NCI-H82 treated with DMSO at 0.1 percent for 48 hours (cell line): Measurements from ENCODE around the gene SLC17A7.
"Not testable (repeated sequence)": the region's sequence is repeated elsewhere in the genome, so short reads cannot be mapped to it uniquely, and the experiment has no call there.

ENCODE experiments used
- DNase-seq: peaks from one replicate; lab custom pipeline; 2025; ENCODE audit not compliant: unreplicated experiment; lab: John Stamatoyannopoulos, UW

SLC17A7 gene

DNA sequence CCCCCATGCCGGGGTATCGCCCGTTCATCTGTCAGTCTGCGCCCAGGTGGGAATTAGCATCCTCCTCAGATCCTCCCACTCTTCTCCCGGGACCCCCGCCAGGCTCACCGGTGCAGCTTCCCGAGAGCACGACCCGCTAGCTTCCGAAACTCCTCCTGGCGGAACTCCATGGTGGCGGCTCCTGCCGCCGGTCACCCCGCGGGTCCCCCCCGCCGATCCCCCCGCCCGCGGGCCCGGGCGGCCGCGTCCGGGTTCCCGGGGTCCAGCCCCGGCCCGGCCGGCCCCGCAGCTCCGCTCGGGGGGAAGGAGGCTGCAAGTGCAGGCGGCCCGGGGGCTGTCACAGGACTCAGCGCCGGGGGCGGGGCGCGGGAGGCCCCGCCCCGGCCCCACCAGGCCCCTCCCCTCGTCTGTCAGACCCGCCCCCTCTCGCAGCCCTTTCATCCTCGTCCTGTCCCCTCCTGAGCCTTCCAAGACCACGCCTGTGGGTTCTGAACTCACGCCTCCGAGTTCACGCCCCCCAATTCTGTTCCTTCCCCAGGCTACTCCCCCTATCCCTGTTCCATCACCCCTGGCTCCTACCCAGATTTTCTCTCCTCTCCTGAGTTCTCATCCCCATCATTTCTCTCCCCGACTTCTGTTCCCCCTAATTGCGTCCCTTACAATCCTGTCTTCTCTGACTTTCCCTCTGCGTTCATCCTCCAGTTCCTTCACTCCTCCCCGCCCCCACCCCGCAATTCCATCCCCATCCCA is at the start of gene SLC17A7:
Gene SLC17A7, minus strand, starts transcription at position 318 of the 750 bp plus-strand sequence. Its CDS starts 148 bp downstream, at position 170.
- peak; percentile 78 for DNase-seq

DNA sequence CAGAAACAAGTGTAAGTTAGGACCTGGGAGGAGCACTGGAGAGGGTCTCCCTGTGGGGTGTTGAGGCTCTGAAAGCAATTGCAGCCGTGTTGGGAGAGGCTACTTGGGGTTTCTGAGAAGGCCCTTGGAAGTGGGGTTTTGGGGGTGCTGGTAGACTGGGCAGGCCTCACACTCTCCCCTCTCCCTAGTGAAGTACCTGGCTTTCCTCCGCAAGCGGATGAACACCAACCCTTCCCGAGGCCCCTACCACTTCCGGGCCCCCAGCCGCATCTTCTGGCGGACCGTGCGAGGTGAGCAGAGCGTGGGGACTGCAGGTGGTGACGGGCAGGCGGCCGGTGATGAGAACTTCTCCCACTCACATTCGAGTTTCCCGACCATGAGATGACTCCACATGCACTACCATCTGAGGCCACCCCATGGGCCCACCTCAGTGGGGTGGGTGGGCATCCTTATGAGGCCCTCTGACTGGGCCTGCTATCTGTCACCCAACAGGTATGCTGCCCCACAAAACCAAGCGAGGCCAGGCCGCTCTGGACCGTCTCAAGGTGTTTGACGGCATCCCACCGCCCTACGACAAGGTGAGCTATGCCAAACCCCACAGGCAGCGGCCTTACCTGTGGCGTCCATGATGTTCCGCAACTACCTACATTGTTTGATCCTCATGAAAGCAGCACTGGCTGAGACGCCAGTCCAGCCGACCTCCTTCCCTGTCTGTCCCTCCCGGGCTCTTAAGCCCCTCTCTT is 49.1 kb upstream of the SLC17A7 start:
- no peak for DNase-seq

DNA sequence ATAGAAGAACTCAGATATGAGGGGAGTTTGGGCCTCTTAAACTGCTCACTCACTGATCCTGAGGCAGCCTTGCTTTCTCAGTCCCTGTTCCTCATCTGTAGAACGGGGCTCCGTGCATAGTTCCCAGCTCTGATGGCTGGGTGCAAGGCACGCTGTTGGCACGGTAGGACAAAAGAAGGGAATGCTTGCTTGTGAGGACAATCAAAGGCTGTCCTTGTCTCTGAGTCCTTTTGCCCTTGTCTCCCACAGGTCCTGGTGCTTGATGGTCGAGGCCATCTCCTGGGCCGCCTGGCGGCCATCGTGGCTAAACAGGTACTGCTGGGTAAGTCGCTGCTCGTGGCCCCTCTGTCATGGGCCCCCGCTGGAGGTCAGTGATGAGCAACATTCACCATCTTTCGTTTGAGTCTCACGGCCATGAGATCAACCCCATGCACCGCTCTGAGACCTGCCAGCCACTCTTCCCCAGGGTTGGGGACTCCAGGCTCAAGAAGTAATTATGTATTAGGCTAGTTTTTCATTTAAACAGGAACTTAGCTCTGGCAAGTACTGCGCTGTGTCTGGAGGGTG is 48.4 kb upstream of the SLC17A7 start:
- no peak for DNase-seq

DNA sequence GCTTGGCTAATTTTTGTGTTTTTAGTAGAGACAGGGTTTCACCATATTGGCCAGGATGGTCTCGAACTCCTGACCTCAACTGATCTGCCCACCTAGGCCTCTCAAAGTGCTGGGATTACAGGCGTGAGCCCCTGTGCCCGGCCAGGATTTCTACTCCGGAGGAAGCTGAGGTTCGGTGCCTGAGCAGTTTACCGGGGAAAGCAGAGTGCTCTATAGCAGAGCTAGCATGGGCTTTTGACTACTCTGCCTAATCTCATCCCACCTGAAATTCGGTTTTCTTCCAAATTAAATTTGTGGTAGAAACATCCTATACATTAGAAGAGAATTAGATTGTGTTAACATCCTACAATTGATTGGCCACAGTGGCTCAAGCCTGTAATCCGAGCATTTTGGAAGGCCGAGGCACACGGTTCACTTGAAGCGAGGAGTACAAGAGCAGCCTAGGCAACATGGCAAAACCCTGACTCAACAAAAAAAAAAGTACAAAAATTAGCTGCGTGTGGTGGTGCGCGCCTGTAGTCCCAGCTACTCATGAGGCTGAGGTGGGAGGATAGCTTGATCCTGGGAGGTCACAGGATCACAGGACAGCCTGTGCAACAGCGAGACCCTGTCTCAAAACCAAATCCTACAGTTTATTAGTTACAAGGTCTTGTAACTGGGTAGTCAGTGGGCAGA is 47.7 kb upstream of the SLC17A7 start:
- no peak for DNase-seq

DNA sequence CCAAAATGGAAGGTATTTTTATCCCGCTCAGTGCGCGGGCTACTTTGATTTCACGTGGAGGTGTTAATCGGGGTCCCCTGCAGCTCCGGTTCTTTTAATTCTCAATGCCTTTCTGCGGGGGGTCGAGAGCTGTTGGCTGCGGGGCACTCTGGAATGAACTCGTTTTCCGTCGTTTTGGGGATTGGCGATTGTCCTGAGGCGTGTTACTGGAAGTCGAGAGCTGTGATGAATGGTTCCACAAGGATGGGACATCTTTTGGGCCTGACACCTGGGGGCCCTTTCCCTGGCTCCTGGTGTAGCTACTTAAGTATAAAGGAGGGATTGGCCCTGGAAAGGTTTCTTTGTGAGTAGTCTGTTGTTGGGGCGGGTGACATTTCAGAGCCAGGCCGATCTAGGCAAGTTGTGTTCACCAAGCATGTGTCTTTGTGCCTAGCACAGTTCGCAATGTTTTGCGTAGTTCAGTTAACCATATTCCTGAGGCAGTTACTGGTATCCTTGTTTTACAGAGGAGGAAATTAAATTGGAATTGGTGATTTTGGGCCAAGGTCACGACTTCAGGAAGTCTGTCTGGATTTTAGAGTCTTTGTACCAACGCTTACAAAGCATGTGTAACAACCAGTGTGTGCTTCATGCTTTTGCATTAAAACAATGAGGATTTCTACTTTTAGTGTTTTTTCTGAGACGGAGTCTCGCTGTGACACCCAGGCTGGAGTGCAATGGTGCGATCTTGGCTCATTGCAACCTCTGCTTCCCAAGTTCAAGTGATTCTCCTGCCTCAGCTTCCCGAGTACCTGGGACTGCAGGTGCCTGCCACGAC is 46.9 kb upstream of the SLC17A7 start:
- DNase-seq: no peak

DNA sequence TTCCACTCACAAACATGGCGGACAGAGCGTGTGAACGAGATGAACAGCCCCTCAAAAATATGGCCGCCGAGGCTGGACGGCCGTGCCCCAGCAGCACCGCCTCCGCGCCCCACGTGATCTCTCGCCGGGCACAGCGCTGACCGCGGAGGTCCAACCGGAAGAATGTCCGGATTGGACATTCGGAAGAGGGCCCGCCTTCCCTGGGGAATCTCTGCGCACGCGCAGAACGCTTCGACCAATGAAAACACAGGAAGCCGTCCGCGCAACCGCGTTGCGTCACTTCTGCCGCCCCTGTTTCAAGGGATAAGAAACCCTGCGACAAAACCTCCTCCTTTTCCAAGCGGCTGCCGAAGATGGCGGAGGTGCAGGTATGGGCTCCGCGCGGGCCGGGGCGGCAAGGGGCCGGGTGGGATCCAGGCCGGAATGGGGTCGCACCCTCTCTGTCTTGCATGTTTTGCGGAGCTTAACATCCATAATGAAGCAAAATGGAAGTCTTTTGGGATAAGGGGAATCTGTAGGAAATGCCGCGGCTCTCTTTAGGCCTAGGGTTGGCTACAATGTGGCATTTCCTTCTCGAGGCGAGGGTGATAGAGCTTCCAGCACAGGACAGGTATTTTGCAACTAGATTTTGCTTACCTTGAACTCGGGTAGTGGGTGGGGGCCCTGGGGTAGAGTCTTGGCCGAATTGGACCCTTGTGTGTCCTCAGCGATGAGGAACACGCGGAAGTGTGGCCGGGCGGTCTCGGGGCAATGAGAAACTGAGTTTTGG is 46.1 kb upstream of the SLC17A7 start, which contains the start of gene RPL13A:
Gene RPL13A, plus strand, starts transcription at position 332 of the 769 bp plus-strand sequence. Its CDS starts 22 bp downstream, at position 354.
- peak; percentile 96 for DNase-seq

DNA sequence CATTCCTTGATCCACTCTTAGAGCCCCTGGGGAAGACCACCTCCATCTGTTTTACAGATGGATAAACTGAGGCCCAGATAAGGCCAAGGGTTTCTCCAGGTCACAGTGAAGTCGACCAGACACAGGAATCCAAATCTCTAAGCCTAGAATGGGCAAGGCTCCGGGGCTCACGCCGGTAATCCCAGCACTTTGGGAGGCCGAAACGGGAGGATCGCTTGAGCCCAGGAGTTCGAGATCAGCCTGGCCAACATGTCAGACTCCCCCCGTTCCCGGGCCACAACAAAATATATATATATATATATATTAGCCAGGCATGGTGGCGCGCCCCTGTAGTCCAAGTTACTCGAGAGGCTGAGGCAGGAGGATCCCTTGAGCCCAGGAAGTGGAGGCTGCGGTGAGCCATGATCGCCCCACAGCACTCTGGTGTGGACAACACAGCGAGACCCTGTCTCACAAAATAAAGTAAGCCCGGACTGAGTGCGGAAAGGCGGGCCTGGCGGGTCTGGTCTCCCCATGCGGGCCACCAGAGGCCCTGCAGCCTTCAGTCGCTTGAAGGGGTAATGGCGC is 45.5 kb upstream of the SLC17A7 start:
- no peak for DNase-seq

DNA sequence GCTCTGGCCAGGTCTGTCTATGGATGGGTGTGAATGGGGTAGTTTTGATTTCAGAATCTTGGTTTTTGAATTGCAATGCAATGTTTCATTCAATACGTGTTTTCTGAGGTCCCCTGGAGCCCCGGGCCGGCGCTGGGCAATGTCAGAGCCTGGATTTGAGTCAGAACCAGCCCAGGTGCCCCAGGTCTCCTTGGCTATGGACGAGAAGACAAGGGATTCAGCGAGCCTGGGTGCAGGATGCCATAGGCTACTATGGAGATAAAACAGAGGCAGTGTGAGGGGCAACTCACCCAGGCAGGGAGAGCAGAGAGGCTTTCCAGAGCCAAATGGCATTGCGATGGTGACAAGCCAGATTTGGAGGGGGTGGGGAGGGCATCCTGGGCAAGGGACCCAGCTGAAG is 44.9 kb upstream of the SLC17A7 start:
- no peak for DNase-seq

DNA sequence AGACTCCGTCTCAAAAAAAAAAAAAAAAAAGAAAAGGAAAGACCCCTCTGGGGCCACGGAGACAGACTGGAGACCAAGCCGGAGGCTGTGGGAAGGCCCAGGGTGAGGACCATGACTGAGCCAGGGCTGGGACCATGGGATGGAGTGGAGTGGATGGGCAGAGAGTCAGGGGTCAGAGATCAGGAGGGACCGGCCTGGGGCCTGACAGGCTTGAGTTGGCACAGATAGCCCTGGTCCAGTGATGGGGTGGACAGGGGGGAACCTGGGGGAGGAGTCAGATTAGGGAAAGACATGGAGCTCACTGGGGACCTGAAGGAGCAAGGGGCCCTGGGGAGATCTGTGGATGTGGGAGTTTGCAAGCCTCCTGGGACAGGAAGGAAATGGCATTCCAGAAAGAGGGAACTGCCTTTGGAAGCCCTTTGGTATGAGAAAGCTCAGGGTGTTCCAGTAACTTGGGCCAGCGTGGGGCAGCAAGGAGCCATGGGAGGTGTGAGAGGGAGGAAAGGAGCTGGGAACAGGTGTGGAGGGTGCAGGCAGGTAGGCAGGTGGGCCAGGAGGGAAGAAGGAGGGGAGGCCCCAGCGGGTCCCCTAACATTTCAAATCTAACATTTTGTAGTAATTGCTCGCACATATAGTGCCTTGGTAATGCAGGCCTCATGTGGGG is 39.8 kb upstream of the SLC17A7 start:
- DNase-seq: no peak

DNA sequence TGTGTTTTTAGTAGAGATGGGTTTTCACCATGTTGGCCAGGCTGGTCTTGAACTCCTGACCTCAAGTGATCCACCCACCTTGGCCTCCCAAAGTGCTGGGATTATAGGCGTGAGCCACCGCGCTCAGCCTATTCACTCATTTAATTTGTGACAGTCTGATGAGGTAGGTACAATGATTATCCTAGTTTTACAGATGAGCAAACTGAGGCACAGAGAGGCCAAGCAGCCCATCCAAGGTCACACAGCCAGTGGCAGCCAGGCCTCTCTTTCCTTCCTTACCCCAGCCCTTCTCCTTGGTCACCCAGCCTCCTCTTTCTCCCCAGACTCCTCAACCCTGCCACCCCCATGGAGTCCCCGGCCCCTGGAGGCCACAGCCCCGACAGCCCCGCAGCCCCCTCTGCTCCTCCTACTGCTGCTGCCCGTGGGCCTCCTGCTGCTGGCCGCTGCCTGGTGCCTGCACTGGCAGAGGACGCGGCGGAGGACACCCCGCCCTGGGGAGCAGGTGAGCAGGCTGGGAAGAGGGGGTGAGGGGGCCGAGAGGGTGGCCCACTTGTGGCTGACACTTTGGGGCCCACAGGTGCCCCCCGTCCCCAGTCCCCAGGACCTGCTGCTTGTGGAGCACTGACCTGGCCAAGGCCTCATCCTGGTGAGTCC is 38.8 kb upstream of the SLC17A7 start:
- no peak for DNase-seq

DNA sequence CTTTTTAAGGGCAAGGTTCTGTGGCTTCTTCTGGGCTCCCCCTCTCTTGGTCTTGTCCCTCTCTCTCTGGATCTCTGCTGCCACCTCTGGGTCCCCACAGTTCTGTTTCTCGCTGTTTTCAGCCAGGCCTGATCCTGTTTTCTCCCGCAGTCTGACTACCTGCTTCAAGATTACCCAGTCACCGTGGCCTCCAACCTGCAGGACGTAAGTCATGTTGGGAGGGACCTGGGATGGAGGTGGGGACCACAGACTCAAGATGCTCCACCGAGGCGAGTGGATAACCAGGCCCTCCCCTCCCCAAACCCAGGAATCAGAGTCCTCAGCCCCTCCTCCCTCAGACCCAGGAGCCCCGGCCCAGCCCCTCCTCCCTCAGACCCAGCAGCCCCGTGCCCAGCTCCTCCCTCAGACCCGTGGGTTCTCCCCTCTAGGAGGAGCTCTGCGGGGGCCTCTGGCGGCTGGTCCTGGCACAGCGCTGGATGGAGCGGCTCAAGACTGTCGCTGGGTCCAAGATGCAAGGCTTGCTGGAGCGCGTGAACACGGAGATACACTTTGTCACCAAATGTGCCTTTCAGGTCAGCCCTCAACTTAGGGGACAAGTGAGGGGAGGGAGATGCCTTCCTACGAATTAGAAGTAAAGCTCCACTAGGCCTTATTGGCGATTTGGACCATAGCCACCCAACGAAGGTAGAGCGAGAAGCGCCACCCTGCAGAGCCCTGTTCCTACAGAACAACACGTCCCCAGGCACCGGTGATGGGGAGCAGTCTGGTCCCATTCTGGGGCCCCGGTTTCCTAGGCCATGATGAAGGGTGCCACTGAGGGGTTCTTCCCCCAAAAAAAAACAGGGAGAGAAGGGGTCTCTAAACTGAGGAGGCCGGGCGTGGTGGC is 34.9 kb upstream of the SLC17A7 start:
- peak; percentile 61 for DNase-seq

DNA sequence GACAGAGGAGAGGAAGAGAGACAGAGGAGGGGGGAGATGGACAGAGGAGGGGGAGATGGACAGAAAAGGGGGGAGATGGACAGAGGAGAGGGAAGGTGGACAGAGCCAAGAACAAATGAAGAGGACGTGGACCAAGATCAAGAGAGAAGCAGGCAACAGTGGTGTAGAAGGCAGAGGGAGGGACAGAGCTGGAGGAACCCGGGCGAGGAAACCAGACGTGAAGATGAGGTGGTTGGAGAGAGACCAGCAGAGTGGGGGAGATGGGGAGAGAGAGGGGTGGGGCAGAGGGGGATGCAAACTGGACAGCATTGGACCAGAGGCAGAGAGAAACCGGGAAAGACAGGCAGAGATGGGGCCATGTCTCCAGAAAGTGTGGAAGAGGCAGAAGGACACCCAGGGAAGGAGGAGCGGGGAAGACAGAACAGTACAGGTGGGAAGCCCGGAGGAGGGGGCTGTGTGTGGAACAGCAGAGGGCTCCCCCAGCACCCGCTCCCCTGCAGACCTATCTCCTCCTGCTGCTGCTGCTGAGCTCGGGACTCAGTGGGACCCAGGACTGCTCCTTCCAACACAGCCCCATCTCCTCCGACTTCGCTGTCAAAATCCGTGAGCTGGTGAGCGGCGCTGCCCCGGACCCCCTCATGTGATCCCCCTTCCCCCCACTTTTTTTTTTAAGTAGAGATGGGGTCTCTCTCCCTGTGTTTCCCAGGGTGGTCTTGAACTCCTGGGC is 34.0 kb upstream of the SLC17A7 start:
- DNase-seq: no peak

DNA sequence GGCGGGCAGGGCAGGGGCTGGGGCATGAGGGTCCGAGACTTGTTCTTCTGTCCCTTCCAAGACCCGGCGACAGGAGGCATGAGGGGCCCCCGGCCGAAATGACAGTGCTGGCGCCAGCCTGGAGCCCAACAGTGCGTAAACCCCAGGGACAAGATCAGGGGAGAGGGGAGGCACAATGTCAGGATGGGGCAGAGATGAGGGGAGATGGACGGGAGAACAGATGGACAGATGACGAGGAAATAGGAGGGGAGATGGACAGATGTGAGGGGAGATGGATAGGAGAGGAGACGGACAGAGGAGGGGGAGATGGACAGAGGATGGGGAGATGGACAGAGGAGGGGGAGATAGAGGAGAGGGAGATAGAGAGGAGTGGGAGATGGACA is 33.2 kb upstream of the SLC17A7 start:
- no peak for DNase-seq

DNA sequence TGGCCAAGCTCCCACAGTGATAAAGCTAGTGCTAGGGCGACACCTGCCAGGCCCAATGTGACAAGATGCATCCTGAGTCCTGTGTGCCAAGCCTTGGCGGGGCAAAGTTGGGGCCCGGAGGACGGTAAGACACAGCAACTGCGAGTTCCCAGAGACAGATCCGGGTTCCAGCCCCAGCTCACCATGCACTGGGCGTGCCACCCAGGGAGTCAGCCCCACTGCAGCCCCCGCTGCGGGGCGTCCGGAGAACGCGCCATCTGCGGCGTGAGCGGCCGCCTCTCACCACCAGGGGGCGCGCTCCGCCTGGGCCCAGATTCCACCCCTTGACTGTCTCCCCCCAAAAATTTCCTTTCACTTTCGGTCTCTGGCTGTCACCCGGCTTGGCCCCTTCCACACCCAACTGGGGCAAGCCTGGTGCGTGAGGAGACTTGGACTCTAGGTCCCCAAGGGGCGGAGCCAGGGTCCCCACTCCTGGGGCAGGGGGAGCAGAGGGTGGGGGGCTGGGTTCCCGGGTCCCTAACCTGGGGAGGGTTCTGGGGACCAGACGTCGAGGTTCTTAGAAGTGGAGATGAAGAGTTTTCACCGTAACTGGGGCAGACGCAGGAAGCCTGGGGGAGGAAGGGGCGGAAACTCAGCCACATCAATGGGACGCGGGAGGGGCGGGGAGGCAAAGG is 32.7 kb upstream of the SLC17A7 start, which contains the start of gene FLT3LG:
Gene FLT3LG, plus strand, starts transcription at position 348 of the 674 bp plus-strand sequence. CDS start 425 bp downstream, outside the sequence.
- DNase-seq: peak; percentile 36

DNA sequence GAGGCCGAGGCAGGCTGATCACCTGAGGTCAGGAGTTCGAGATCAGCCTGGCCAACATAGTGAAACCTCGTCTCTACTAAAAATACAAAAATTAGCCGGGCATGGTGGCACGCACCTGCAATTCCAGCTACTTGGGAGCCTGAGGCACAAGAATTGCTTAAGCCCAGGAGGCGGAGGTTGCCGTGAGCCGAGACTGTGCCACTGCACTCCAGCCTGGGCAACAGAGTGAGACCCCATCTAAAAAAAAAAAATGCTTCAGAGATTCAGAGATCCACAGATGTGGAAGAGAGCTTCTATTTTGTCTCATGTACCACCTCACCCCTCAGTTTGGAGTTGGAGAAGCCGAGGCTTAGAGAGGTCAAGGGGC is 32.2 kb upstream of the SLC17A7 start:
- not testable (repeated sequence) for DNase-seq

DNA sequence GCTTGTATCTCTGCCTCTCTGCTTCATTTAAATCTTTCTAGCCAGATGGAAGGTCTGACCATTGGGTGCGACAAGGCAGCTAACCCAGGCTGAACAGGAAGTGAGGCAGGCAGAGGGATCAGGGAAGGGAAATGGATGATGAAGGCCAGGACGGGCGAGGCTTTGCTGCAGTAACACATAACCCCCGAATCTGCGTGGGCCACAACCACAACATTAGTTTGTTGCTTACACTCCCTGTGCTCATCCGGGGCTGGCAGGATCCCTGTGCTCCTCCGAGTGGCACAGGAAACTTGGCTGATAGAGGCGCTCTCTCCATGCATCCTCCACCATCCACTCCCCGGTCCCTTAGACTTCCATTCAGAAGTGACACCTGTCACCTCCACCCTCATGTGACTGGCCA is 31.6 kb upstream of the SLC17A7 start:
- no peak for DNase-seq
